HFFc6 (cell line): ENCODE measurements around the gene SHROOM2. TPM values are rescaled to one million over a fixed set of nuclear protein-coding genes. Genes with fewer than 3 reads are reported as not detected.

ENCODE experiments used
- DNase-seq: peaks from one replicate; pipeline ENCODE4 v3.0.0-alpha.2; 2018
- H3K27ac Mint-ChIP-seq: 2 replicates; pipeline ENCODE4 v1.8.0; 2020; ENCODE audit warnings: mild to moderate bottlenecking, mixed read lengths
- H3K27me3 Mint-ChIP-seq: 2 replicates; pipeline ENCODE4 v1.8.0; 2021; ENCODE audit warnings: mild to moderate bottlenecking, moderate library complexity, mixed read lengths; ENCODE audit not compliant: insufficient read depth
- H3K36me3 Mint-ChIP-seq: 2 replicates; pipeline ENCODE4 v1.8.0; 2021; ENCODE audit warnings: low read depth, mixed read lengths
- H3K4me1 Mint-ChIP-seq: 2 replicates; pipeline ENCODE4 v1.8.0; 2020; ENCODE audit warnings: low read depth, mixed read lengths
- H3K4me3 Mint-ChIP-seq: 2 replicates; pipeline ENCODE4 v1.8.0; 2020; ENCODE audit warnings: mild to moderate bottlenecking, moderate library complexity, mixed read lengths
- H3K9me3 Mint-ChIP-seq: 2 replicates; pipeline ENCODE4 v1.8.0; 2020; ENCODE audit warnings: mild to moderate bottlenecking, mixed read lengths
- CTCF ChIP-seq: fragments of 200-600 bp; sonication (generic); IDR thresholded peaks from 2 replicates; pipeline ENCODE4 v1.5.0; 2021; ENCODE audit warnings: antibody characterized with exemption, mild to moderate bottlenecking
- total RNA-seq, 6 experiments: library from RNA; stranded (reverse); fragmentation: NEBNext Ultra II Directional; extraction: Animal tissue kit (Norgen Biotek cat#: 25700); gene quantifications; 2 replicates in 1 of 6; 3 replicates in 5 of 6; pipeline ENCODE4 v1.2.3, GENCODE V29; 2021

SHROOM2 gene
- total RNA-seq, 6 experiments from 2014 or later, result 1.6 to 3.5 (median 2.9) TPM

GRCh38 chrX:9992724-9993123 lies 206.5 kb downstream of the SHROOM2 start:
- Mint-ChIP-seq H3K4me3 (no peak overlapping the region), H3K27me3 (no peaks in the 10 kb centered on the region), H3K4me1 (no peaks in the 10 kb centered on the region), H3K9me3 (0 out of 2 replicates have a peak, but pooled peaks cover 4% of the 10 kb centered on the region), H3K27ac (no peak overlapping the region), H3K36me3 (no peaks in the 10 kb centered on the region; the same call in 1 of the 2 replicates)
- no peak for DNase-seq
- TF ChIP-seq CTCF, result no peak

GRCh38 chrX:9995855-9996339 lies 209.7 kb downstream of the SHROOM2 start:
- Mint-ChIP-seq H3K27ac (no peak overlapping the region), H3K36me3 (no peaks in the 10 kb centered on the region; the same call in 1 of the 2 replicates), H3K4me1 (no peaks in the 10 kb centered on the region), H3K27me3 (no peaks in the 10 kb centered on the region), H3K9me3 (0 out of 2 replicates have a peak, but pooled peaks cover 4% of the 10 kb centered on the region), H3K4me3 (no peak overlapping the region)
- DNase-seq, result peak; percentile 66
- TF ChIP-seq CTCF, result peak; percentile 98

- no peak for TF ChIP-seq CTCF
- H3K9me3 Mint-ChIP-seq, result 0 out of 2 replicates have a peak, but pooled peaks cover 4% of the 10 kb centered on the region
- H3K4me1 Mint-ChIP-seq, result peaks cover 5% of the 10 kb centered on the region; the same call in 1 of the 2 replicates
- no peak for DNase-seq
- no peak overlapping the region for H3K4me3 Mint-ChIP-seq
- no peak overlapping the region for H3K27ac Mint-ChIP-seq
- H3K27me3 Mint-ChIP-seq, result no peaks in the 10 kb centered on the region
- no peaks in the 10 kb centered on the region; the same call in 1 of the 2 replicates for H3K36me3 Mint-ChIP-seq
Observed at GRCh38 chrX:9997041-9997440, 210.8 kb downstream of the SHROOM2 start.

GRCh38 chrX:9997524-9997923 lies 211.3 kb downstream of the SHROOM2 start:
- Mint-ChIP-seq H3K27ac (no peak overlapping the region), H3K9me3 (0 out of 2 replicates have a peak, but pooled peaks cover 4% of the 10 kb centered on the region), H3K4me1 (peaks cover 5% of the 10 kb centered on the region; the same call in 1 of the 2 replicates), H3K4me3 (no peak overlapping the region), H3K36me3 (no peaks in the 10 kb centered on the region; the same call in 1 of the 2 replicates), H3K27me3 (no peaks in the 10 kb centered on the region)
- no peak for TF ChIP-seq CTCF
- DNase-seq, result no peak

Other genes starting within 250 kb of the SHROOM2 start
- not detected for gene GPR143, start 20.6 kb upstream of the SHROOM2 start, total RNA-seq
- gene CLDN34, start 180.9 kb downstream of the SHROOM2 start, total RNA-seq, result not detected